ENCODE results near the gene PKP4.

DNA sequence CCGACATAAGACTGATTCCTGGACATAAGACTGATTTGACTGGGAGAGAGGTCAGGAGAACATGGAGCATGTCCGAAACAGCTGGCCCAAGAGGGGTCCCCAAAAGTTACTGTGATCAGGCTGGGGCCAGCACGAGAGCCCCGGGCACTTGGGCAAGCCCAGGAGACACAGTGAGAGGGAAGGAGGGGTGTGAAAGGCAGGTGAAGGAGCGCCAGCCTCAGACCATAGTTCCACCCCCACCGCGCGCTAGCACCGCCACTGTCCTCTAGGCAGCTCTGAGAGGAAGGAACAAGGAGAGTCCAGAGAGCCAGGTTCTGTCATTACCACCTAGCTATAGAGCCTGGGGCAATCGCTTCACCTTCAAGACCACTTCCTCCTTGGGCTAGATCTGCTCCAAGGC lies 260.2 kb downstream of the PKP4 start:
- TF ChIP-seq CTCF (IDR thresholded peaks at IDR 0.05; ENCODE audit: low read length), result no peak
- TF ChIP-seq EZH2 (IDR thresholded peaks at IDR 0.05; ENCODE audit: borderline replicate concordance, low read length), result no peak
